HepG2 (cell line): ENCODE results near the gene CCM2. TPM values are rescaled to one million over a fixed set of nuclear protein-coding genes. Genes with fewer than 3 reads are reported as not detected.

Experiments
- ATAC-seq: fragments of 200-7000 bp; cut with Tn5 transposase; 3 replicates; pipeline ENCODE4 v1.9.1; 2020; ENCODE audit warnings: mild to moderate bottlenecking, moderate library complexity
- BruUV-seq: library from RNA; stranded (reverse); fragments of 400-500 nt; replicated peaks from 2 replicates; lab custom pipeline; 2021; lab: Mats Ljungman, UMichigan
- CTCF ChIA-PET: fragments of 300-600 bp; formaldehyde crosslinking; extraction: SDS; loops from one replicate; lab custom pipeline; 2021; ENCODE audit warnings: low total read pairs, inconsistent platforms, low intra/inter-chr PET ratio; lab: Yijun Ruan, JAX
- POLR2A ChIA-PET: fragments of 350-600 bp; sonication (Branson Sonifier 250); formaldehyde crosslinking; loops from one replicate; lab custom pipeline; 2020; ENCODE audit warnings: antibody characterized with exemption, inconsistent platforms; lab: Yijun Ruan, JAX
- DNase-seq: peaks from one replicate; pipeline ENCODE4 v3.0.0-alpha.2; 2015; ENCODE audit warnings: low spot score
- FAIRE-seq: peaks from 3 replicates; lab custom pipeline; 2011; peaks lifted over from hg19 to GRCh38; lab: Jason Lieb, UNC
- H2AFZ ChIP-seq: one replicate; pipeline ENCODE4 v1.6.1; 2011; ENCODE audit warnings: low read length, inconsistent platforms
- H3K27ac ChIP-seq: fragments of 300-600 bp; 3 replicates; pipeline ENCODE4 v1.8.0; 2011; ENCODE audit warnings: mixed run types, mild to moderate bottlenecking, mixed read lengths, low read length, inconsistent platforms; ENCODE audit not compliant: insufficient read depth; ENCODE audit errors: extremely low read length
- H3K27me3 ChIP-seq, 2 experiments: fragments of 200-600 bp in 1 of 2; 2 replicates in 1 of 2; 3 replicates in 1 of 2; pipeline versions ENCODE4 v1.6.0 to v1.8.0; 2011; ENCODE audit warnings: low read length in 2 of 2, mild to moderate bottlenecking in 2 of 2, moderate library complexity in 2 of 2, inconsistent platforms in 1 of 2; ENCODE audit not compliant: insufficient read depth in 2 of 2, control insufficient read depth in 1 of 2
- H3K36me3 ChIP-seq, 2 experiments: fragments of 200-600 bp in 1 of 2; replicated peaks in 1 of 2; 2 replicates in 1 of 2; 3 replicates in 1 of 2; pipeline versions ENCODE4 v1.5.1 to v1.8.0; 2011; ENCODE audit warnings: low read length in 2 of 2, inconsistent platforms in 1 of 2; ENCODE audit not compliant: insufficient read depth in 2 of 2, control insufficient read depth in 1 of 2
- H3K4me1 ChIP-seq: 2 replicates; pipeline ENCODE4 v1.5.1; 2012; ENCODE audit warnings: low read length, inconsistent platforms; ENCODE audit not compliant: insufficient read depth
- H3K4me2 ChIP-seq: 2 replicates; pipeline ENCODE4 v1.6.0; 2011; ENCODE audit warnings: low read depth, low read length, inconsistent platforms
- H3K4me3 ChIP-seq, 3 experiments: fragments of 200-600 bp in 1 of 3; sonication (generic), shearing (Covaris generic) in 1 of 3; replicated peaks in 1 of 3; 2 replicates each; pipeline ENCODE4 v1.5.1; 2011 to 2016; ENCODE audit warnings: low read length in 3 of 3, inconsistent platforms in 2 of 3, low read depth in 2 of 3, mild to moderate bottlenecking in 2 of 3, control low read depth in 1 of 3, mixed read lengths in 1 of 3; ENCODE audit not compliant: insufficient read depth in 1 of 3
- H3K79me2 ChIP-seq: one replicate; pipeline ENCODE4 v1.6.1; 2011; ENCODE audit warnings: low read length, inconsistent platforms; ENCODE audit not compliant: insufficient read depth
- H3K9ac ChIP-seq: 2 replicates; pipeline ENCODE4 v1.6.0; 2011; ENCODE audit warnings: mild to moderate bottlenecking, low read depth, low read length, inconsistent platforms; ENCODE audit not compliant: insufficient read depth
- H3K9me3 ChIP-seq: 2 replicates; pipeline ENCODE4 v1.5.1; 2012; ENCODE audit warnings: mild to moderate bottlenecking, low read length
- H4K20me1 ChIP-seq: 2 replicates; pipeline ENCODE4 v1.6.0; 2011; ENCODE audit warnings: inconsistent platforms, mild to moderate bottlenecking, low read length, moderate library complexity; ENCODE audit not compliant: insufficient read depth
- ADNP ChIP-seq: sonication (generic); formaldehyde crosslinking; IDR thresholded peaks from 2 replicates; pipeline ENCODE4 v1.4.0; 2020; ENCODE audit warnings: missing genetic modification reagents
- ATAD3A ChIP-seq: sonication (generic); formaldehyde crosslinking; IDR thresholded peaks from 2 replicates; pipeline ENCODE4 v1.4.0; 2020; ENCODE audit warnings: missing genetic modification reagents
- ATF5 ChIP-seq: sonication (generic); formaldehyde crosslinking; IDR thresholded peaks from 2 replicates; pipeline ENCODE4 v1.4.0; 2020; ENCODE audit warnings: mild to moderate bottlenecking, low read depth, missing genetic modification reagents
- ATM ChIP-seq: fragments of 450-650 bp; IDR thresholded peaks from 2 replicates; pipeline ENCODE4 v1.7.1; 2017; ENCODE audit warnings: mild to moderate bottlenecking, borderline replicate concordance
- ETV5 ChIP-seq: IDR thresholded peaks from 2 replicates; pipeline ENCODE4 v1.6.1; 2018; ENCODE audit warnings: missing biosample characterization, missing genetic modification reagents, inconsistent platforms, borderline replicate concordance
- EZH2 ChIP-seq: conservative IDR thresholded peaks from 2 replicates; pipeline ENCODE4 v1.6.1; 2012; ENCODE audit warnings: mild to moderate bottlenecking, low read depth, low read length, moderate library complexity
- HNRNPUL1 ChIP-seq: fragments of 200-400 bp; formaldehyde crosslinking; IDR thresholded peaks from 2 replicates; pipeline ENCODE4 v1.6.1; 2017; ENCODE audit warnings: low read depth, mild to moderate bottlenecking, low read length, moderate library complexity
- KAT7 ChIP-seq: IDR thresholded peaks from 2 replicates; pipeline ENCODE4 v1.6.1; 2018; ENCODE audit warnings: borderline replicate concordance, missing compliant biosample characterization
- NONO ChIP-seq, 2 experiments: fragments of 450-650 bp in 1 of 2; sonication (generic) in 1 of 2; formaldehyde crosslinking in 1 of 2; IDR thresholded peaks in 1 of 2; conservative IDR thresholded peaks in 1 of 2; 2 replicates each; pipeline versions ENCODE4 v1.6.1 to v1.8.0; 2017 to 2022; ENCODE audit warnings: mild to moderate bottlenecking in 1 of 2, missing genetic modification reagents in 1 of 2, moderate library complexity in 1 of 2
- SOX6 ChIP-seq, 2 experiments: fragments of 450-650 bp in 1 of 2; sonication (generic) in 1 of 2; formaldehyde crosslinking in 1 of 2; IDR thresholded peaks; 2 replicates each; pipeline versions ENCODE4 v1.4.0 to v1.6.1; 2017 to 2020; ENCODE audit warnings: antibody characterized with exemption in 1 of 2, mild to moderate bottlenecking in 1 of 2, missing genetic modification reagents in 1 of 2
- SSRP1 ChIP-seq: IDR thresholded peaks from 2 replicates; pipeline ENCODE4 v1.6.1; 2016; ENCODE audit warnings: control low read depth
- ZNF260 ChIP-seq: sonication (generic); formaldehyde crosslinking; IDR thresholded peaks from 2 replicates; pipeline ENCODE4 v1.4.0; 2020; ENCODE audit warnings: missing genetic modification reagents, low read depth, mild to moderate bottlenecking, borderline replicate concordance
- ZNF777 ChIP-seq: sonication (generic); formaldehyde crosslinking; IDR thresholded peaks from 2 replicates; pipeline ENCODE4 v1.4.0; 2020; ENCODE audit warnings: missing genetic modification reagents
- ZNF816 ChIP-seq: sonication (generic); formaldehyde crosslinking; IDR thresholded peaks from 2 replicates; pipeline ENCODE4 v1.8.0; 2022; ENCODE audit warnings: missing genetic modification reagents, mild to moderate bottlenecking, borderline replicate concordance
- WGBS: methylation state at CpG from one replicate; pipeline ENCODE4 v1.1.6; 2017; ENCODE audit warnings: low lambda C conversion rate; 5-methylcytosine and 5-hydroxymethylcytosine counted together
- in situ Hi-C: cut with HindIII; loops from 2 replicates; pipeline ENCODE4 v1.10.0; 2017; ENCODE audit warnings: low pct_unique_long_range_greater_than_20kb; ENCODE audit not compliant: extremely low pct_ligation_motif_present
- intact Hi-C: fragments of 100-400 bp; cut with micrococcal nuclease; formaldehyde crosslinking; loops from one replicate; pipeline ENCODE4 v1.10.0; 2022; ENCODE audit not compliant: unreplicated experiment
- polyA plus RNA-seq, 8 experiments: library from polyadenylated mRNA; depleted of rRNA in 3 of 8; stranded (reverse) in 7 of 8; unstranded in 1 of 8; fragments of >200 nt; fragmentation: Illumina TruSeq in 4 of 8; extraction: Trizol in 4 of 8; gene quantifications; 2 replicates each; pipeline versions ENCODE4 v1.2.1 to v1.2.3, GENCODE V29; 2011 to 2016; ENCODE audit warnings: low read depth in 4 of 8, missing spikeins in 1 of 8, mixed read lengths in 1 of 8; ENCODE audit not compliant: insufficient read depth in 1 of 8
- total RNA-seq, 5 experiments: library from RNA; depleted of rRNA; stranded (reverse); fragments of >200 nt; fragmentation: Illumina TruSeq; extraction: Trizol; gene quantifications; 2 replicates each; pipeline ENCODE4 v1.2.3, GENCODE V29; 2016; ENCODE audit warnings: low read depth in 1 of 5
- TF ChIP-seq, protein P1 (sequence below): sonication (generic); formaldehyde crosslinking; IDR thresholded peaks from 2 replicates; pipeline ENCODE4 v1.8.0; 2023; ENCODE audit warnings: mild to moderate bottlenecking, missing genetic modification reagents
- TF ChIP-seq, protein P2 (sequence below): sonication (generic); formaldehyde crosslinking; IDR thresholded peaks from 2 replicates; pipeline ENCODE4 v1.5.0; 2020; ENCODE audit warnings: mild to moderate bottlenecking, low read depth, missing genetic modification reagents, borderline replicate concordance

Gene CCM2
- total and polyA plus RNA-seq, 2 of the 13 experiments (the other 11 are each of a cell fraction or from before 2014, with no cell fraction given): 13.7 to 15.8 TPM

GRCh38 chr7:44981035-44981706 lies 18.8 kb upstream of the CCM2 start:
- Histone ChIP-seq H3K4me3 (no peak overlapping the region), H4K20me1 (no peaks in the 10 kb centered on the region), H3K79me2 (no peaks in the 10 kb centered on the region), H3K4me2 (no peak overlapping the region), H3K27me3 (peaks cover 0 to 4% of the 10 kb centered on the region in 2 experiments; a peak in 2 of 5 replicates), H3K36me3 (no peaks in the 10 kb centered on the region), H3K9me3 (no peaks in the 10 kb centered on the region), H3K4me1 (peaks cover 22% of the 10 kb centered on the region), H3K9ac (no peak overlapping the region), H2AFZ (no peak overlapping the region), H3K27ac (no peak overlapping the region)
- ATAC-seq (no peak), FAIRE-seq (no peak), DNase-seq (no peak)
- in situ Hi-C loops (no loop called here), intact Hi-C loops (no loop called here)
- CTCF ChIA-PET: no interaction called here
- 50% methylated on average over 6 of the region's 7 CpGs for WGBS
- TF ChIP-seq EZH2: no peak
- no peak for TF ChIP-seq ZNF777
- TF ChIP-seq, protein P1, sequence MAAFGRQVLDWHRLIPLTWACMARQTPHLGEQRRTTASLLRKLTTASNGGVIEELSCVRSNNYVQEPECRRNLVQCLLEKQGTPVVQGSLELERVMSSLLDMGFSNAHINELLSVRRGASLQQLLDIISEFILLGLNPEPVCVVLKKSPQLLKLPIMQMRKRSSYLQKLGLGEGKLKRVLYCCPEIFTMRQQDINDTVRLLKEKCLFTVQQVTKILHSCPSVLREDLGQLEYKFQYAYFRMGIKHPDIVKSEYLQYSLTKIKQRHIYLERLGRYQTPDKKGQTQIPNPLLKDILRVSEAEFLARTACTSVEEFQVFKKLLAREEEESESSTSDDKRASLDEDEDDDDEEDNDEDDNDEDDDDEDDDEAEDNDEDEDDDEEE (CRISPR knock-in tag): no peak
- TF ChIP-seq ATM: no peak
- TF ChIP-seq ZNF260: no peak
- no peak for TF ChIP-seq ATAD3A
- no peak for TF ChIP-seq HNRNPUL1
- TF ChIP-seq KAT7 (CRISPR knock-in tag): no peak
- no TSS peak for BruUV-seq
- POLR2A ChIA-PET: no interaction called here

DNA sequence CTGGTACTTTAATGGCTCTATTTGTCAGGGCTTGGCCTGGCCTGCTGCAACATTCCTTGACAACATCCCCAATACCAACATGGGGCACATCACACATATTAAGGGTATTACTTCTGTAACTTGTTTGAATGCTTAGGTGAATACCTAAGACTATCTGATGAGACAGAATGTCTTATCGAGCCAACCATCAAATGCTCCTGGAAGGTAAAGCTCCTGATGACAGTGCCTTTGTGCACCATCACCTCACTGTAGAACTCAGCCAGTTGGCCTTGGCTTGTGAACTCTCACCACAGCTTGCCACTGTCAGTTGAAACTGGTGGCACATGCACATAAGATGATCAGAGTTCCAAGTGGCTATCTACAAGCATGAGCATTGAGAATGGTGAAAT lies 17.5 kb upstream of the CCM2 start:
- ChIA-PET CTCF (no interaction called here), POLR2A (interaction anchor here (1.9 kb wide), 1 partner anchor 10 kb away, joined by 7 read pairs; no protein-coding TSS in a partner anchor)
- H3K4me1 ChIP-seq: peaks cover 22% of the 10 kb centered on the region
- in situ Hi-C loops (no loop called here), intact Hi-C loops (no loop called here)
- 86% methylated on average over 1 of the region's 1 CpG for WGBS
- no peak overlapping the region for H3K27ac ChIP-seq
- no peak overlapping the region for H2AFZ ChIP-seq
- no peaks in the 10 kb centered on the region for H3K27me3 ChIP-seq
- no TSS peak for BruUV-seq
- FAIRE-seq (no peak), DNase-seq (no peak), ATAC-seq (no peak)
- no peak overlapping the region for H3K4me2 ChIP-seq
- no peaks in the 10 kb centered on the region for H4K20me1 ChIP-seq
- H3K36me3 ChIP-seq: no peaks in the 10 kb centered on the region
- no peak overlapping the region for H3K9ac ChIP-seq
- no peaks in the 10 kb centered on the region for H3K79me2 ChIP-seq
- no peak overlapping the region for H3K4me3 ChIP-seq
- no peaks in the 10 kb centered on the region for H3K9me3 ChIP-seq
- TF ChIP-seq ADNP (no peak), NONO (IDR thresholded peaks at IDR 0.05) (no peak), NONO (CRISPR knock-in tag; conservative IDR thresholded peaks at IDR 0.05) (no peak), SSRP1 (CRISPR knock-in tag) (no peak), SOX6 (IDR thresholded peaks at IDR 0.05) (no peak), SOX6 (CRISPR knock-in tag; IDR thresholded peaks at IDR 0.05) (no peak), ZNF816 (CRISPR knock-in tag) (no peak), ATF5 (CRISPR knock-in tag) (no peak), ETV5 (CRISPR knock-in tag) (no peak)
- TF ChIP-seq, protein P2, sequence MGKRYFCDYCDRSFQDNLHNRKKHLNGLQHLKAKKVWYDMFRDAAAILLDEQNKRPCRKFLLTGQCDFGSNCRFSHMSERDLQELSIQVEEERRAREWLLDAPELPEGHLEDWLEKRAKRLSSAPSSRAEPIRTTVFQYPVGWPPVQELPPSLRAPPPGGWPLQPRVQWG (CRISPR knock-in tag): no peak
